Gastrocnemius medialis (tissue), 4 donors: ENCODE results near the gene TLCD2. TPM values are rescaled to one million over a fixed set of nuclear protein-coding genes. Genes with fewer than 3 reads are reported as not detected.
"Not testable (repeated sequence)": the region's sequence is repeated elsewhere in the genome, so short reads cannot be mapped to it uniquely, and the experiment has no call there.

ENCODE experiments used
- ATAC-seq, 2 donors: fragments of 150-250 bp; one replicate each; pipeline ENCODE4 v1.9.1; 2016
- DNase-seq, 2 donors: peaks; one replicate each; pipeline ENCODE4 v3.0.0-alpha.2; 2019
- H3K27ac ChIP-seq, 4 donors: fragments of 200-600 bp; sonication (generic); 1 replicate in 1 of 4; 2 replicates in 3 of 4; pipeline ENCODE4 v1.5.1; 2016 to 2018; ENCODE audit warnings: mild to moderate bottlenecking in 2 of 4, moderate library complexity in 1 of 4
- H3K27me3 ChIP-seq, 3 donors: fragments of 200-600 bp; sonication (generic) in 2 of 3; 1 replicate in 1 of 3; 2 replicates in 2 of 3; pipeline versions ENCODE4 v1.5.1 to v1.6.0; 2016 to 2019; ENCODE audit warnings: mild to moderate bottlenecking in 1 of 3, moderate library complexity in 1 of 3
- H3K36me3 ChIP-seq, 2 donors: fragments of 200-600 bp; sonication (generic) in 1 of 2; one replicate each; pipeline ENCODE4 v1.5.1; 2017 to 2018
- H3K4me1 ChIP-seq, 2 donors: fragments of 200-600 bp; sonication (generic) in 1 of 2; one replicate each; pipeline ENCODE4 v1.5.1; 2016 to 2017; ENCODE audit warnings: mild to moderate bottlenecking in 2 of 2
- H3K4me3 ChIP-seq, 4 donors: fragments of 200-600 bp; sonication (generic) in 3 of 4; 1 replicate in 1 of 4; 2 replicates in 3 of 4; pipeline ENCODE4 v1.5.1; 2016 to 2019; ENCODE audit warnings: mild to moderate bottlenecking in 2 of 4
- H3K9me3 ChIP-seq, 3 donors: fragments of 200-600 bp; sonication (generic) in 2 of 3; 1 replicate in 1 of 3; 2 replicates in 2 of 3; pipeline ENCODE4 v1.5.1; 2016 to 2019
- POLR2A ChIP-seq, 2 donors: fragments of 450-650 bp; IDR thresholded peaks; one replicate each; pipeline ENCODE4 v1.6.1; 2017; ENCODE audit warnings: antibody characterized with exemption in 2 of 2, mild to moderate bottlenecking in 2 of 2, moderate library complexity in 2 of 2
- in situ Hi-C, 4 donors: fragments of 200-750 bp; cut with MboI; loops; one replicate each; pipeline versions ENCODE4 v1.15.0 to v1.8.0; 2017; ENCODE audit warnings: low sequenced_read_pairs in 4 of 4
- intact Hi-C: fragments of 100-400 bp; cut with DNase I; formaldehyde crosslinking; loops from one replicate; pipeline ENCODE4 v1.15.1; 2023; ENCODE audit warnings: low total_unique reads
- total RNA-seq, 4 donors: library from RNA; depleted of rRNA; stranded (reverse); fragments of >200 nt; gene quantifications; one replicate each; pipeline versions ENCODE4 v1.1.0 to v1.2.3, GENCODE V29; 2016
- TF ChIP-seq, protein P1 (sequence below), 5 experiments: fragments of 450-650 bp in 3 of 5; fragments of 200-600 bp in 2 of 5; sonication (generic) in 2 of 5; IDR thresholded peaks in 4 of 5; conservative IDR thresholded peaks in 1 of 5; 1 replicate in 4 of 5; 2 replicates in 1 of 5; pipeline ENCODE4 v1.5.1; 2016 to 2019; ENCODE audit warnings: antibody characterized with exemption in 5 of 5, mild to moderate bottlenecking in 3 of 5, moderate library complexity in 3 of 5

TLCD2 gene
- total RNA-seq, 4 donors from 2014 or later = 0.66 to 0.95 (median 0.85) TPM

DNA sequence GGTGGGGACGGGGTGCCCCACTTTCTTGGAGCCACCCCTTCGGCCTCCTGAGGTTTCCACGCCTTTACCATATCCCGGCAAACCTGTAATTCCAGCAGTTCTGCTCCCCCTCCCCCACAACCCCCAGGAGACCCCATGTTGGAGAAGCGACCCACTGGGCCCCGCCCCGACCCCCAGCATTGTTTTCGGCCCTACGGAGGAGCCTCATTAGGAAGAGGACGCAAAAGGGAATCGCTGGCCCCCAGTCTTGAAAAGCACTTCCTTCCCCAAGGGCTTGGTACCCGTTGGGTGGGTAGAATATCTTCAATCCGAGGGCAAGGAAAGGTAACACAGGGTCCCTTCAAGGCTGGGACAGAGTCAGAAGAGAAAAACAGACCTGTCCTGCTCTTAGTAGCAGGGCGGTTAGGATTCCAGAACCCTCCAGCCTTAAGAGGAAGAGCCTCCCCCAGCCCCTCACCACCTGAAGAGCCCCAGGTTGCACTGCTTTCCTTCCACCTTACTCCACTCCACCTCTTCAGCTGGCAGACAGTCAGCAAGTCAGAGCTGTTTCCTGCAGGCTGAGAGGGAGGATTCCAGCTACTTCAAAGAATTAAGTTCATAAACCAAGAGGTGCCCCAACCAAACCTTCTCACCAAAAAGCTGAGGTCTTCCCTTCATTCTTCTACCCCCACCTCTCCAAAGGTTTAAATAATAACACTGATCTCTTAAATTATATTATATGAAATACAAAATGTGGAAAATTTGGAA, 803 bp upstream of the TLCD2 start:
- Histone ChIP-seq H3K27me3 (no peaks in the 10 kb centered on the region), H3K9me3 (no peaks in the 10 kb centered on the region), H3K27ac (peak overlapping the region; percentile 85 to 100 (median 100)), H3K4me1 (peaks cover 27 to 47% of the 10 kb centered on the region in 2 donors), H3K36me3 (peaks cover 0 to 29% of the 10 kb centered on the region in 2 donors), H3K4me3 (peak overlapping the region; percentile 57 to 94 (median 64))
- ATAC-seq = no peak
- TF ChIP-seq POLR2A (IDR thresholded peaks at IDR 0.05) = no peak
- TF ChIP-seq, protein P1, sequence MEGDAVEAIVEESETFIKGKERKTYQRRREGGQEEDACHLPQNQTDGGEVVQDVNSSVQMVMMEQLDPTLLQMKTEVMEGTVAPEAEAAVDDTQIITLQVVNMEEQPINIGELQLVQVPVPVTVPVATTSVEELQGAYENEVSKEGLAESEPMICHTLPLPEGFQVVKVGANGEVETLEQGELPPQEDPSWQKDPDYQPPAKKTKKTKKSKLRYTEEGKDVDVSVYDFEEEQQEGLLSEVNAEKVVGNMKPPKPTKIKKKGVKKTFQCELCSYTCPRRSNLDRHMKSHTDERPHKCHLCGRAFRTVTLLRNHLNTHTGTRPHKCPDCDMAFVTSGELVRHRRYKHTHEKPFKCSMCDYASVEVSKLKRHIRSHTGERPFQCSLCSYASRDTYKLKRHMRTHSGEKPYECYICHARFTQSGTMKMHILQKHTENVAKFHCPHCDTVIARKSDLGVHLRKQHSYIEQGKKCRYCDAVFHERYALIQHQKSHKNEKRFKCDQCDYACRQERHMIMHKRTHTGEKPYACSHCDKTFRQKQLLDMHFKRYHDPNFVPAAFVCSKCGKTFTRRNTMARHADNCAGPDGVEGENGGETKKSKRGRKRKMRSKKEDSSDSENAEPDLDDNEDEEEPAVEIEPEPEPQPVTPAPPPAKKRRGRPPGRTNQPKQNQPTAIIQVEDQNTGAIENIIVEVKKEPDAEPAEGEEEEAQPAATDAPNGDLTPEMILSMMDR (IDR thresholded peaks at IDR 0.05 in 4 of 5, conservative IDR thresholded peaks at IDR 0.05 in 1 of 5) = no peak
- in situ Hi-C loops = no loop called here
- no peak for DNase-seq
- intact Hi-C loops = loop anchor here (1.0 kb wide), 1 partner anchor 27 kb away; the partner anchor contains the start of gene PRPF8

DNA sequence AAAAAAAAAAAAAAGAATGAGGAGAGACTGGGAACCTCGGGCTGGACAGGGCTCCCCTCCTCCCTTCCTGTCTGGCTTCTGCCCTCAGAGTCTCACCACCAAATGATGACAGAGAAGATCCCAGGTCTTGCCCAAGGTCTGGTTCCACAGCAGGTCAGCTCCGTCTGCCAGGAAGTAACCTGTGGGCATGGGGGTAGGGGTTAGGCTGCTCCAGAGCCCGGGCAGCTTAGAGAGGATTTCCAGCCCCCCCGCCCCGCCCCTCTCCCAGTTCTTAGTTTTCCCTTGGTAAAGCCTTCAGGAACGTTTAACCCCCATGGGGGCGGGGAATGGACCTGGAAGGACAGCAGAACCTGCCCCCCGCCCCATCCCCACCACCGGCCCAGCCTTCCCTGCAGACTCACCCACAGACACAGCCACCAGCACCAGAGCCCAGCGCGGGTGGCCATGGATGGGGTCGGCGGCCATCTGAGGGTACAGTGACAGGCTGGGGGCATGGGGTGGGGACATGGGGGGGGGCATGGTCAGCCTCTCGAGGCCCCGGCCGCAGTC, 700 bp downstream of the TLCD2 start:
- no peaks in the 10 kb centered on the region for H3K9me3 ChIP-seq
- in situ Hi-C loops (no loop called here), intact Hi-C loops (no loop called here)
- no peaks in the 10 kb centered on the region for H3K27me3 ChIP-seq
- peak overlapping the region; percentile 85 to 100 (median 100) for H3K27ac ChIP-seq
- DNase-seq (peak in 1 of 2 donors; percentile 60), ATAC-seq (peak in 1 of 2 donors; percentile 48)
- H3K4me3 ChIP-seq = peak overlapping the region; percentile 57 to 86 (median 64)
- peaks cover 27 to 47% of the 10 kb centered on the region in 2 donors for H3K4me1 ChIP-seq
- TF ChIP-seq POLR2A (IDR thresholded peaks at IDR 0.05) = no peak
- TF ChIP-seq, protein P1 (IDR thresholded peaks at IDR 0.05 in 4 of 5, conservative IDR thresholded peaks at IDR 0.05 in 1 of 5) = no peak
- H3K36me3 ChIP-seq = peaks cover 0 to 29% of the 10 kb centered on the region in 2 donors

DNA sequence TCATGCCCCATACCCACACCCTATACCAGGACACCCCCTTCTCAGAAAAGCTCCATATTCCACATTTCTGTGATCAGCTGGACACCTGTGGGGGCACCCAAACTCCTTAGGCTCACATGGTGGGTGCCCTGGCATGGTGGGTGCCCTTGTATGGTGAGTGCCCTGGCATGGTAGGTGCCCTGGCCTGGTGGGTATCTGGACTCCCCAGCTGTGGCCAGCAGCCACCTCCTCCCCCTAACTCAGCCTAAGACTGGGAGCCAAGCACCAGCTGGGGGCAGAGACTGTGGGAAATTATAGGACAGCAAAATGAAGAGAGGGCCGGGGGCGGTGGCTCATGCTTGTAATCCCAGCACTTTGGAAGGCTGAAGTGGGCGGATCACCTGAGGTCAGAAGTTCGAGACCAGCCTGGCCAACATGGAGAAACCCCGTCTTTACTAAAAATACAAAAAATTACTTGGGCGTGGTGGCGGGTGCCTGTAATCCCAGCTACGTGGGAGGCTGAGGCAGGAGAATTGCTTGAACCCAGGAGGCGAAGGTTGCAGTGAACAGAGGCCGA, 1.3 kb downstream of the TLCD2 start:
- ATAC-seq, intact Hi-C loops, H3K27me3 ChIP-seq, H3K4me3 ChIP-seq, H3K9me3 ChIP-seq, DNase-seq, in situ Hi-C loops: not testable (repeated sequence)
- H3K36me3 ChIP-seq = peaks cover 0 to 25% of the 10 kb centered on the region in 2 donors
- H3K27ac ChIP-seq = peak overlapping the region in 1 of 4 donors; percentile 99
- H3K4me1 ChIP-seq = peaks cover 23 to 43% of the 10 kb centered on the region in 2 donors

DNA sequence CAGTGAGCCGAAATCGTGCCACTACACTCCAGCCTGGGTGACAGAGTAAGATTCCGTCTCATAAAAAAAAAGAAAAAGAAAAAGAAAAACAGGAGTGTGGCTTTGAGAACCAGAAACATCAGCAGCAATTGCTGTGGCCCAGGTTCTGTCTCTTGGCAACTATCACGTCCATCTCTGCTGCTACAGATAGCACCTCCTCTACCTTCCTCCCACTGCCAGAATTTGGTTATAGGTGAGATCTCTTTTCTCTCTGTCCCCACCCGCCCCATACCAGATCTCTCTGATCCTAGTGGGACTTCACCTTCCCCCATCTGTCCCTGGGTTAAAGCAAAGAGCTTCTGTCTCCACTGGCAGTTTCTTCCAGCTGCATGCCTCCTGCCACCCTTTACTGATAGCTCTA, 3.1 kb downstream of the TLCD2 start:
- H3K9me3 ChIP-seq = no peaks in the 10 kb centered on the region

More for the DNA sequence above, 3.1 kb downstream of the TLCD2 start:
- peaks cover 7 to 25% of the 10 kb centered on the region in 2 donors for H3K4me1 ChIP-seq
- no peak for DNase-seq
- in situ Hi-C loops (no loop called here), intact Hi-C loops (no loop called here)
- no peak overlapping the region for H3K27ac ChIP-seq
- peaks cover 0 to 7% of the 10 kb centered on the region in 2 donors for H3K36me3 ChIP-seq
- no peak for ATAC-seq
- TF ChIP-seq POLR2A (IDR thresholded peaks at IDR 0.05) = no peak
- TF ChIP-seq, protein P1 (IDR thresholded peaks at IDR 0.05 in 4 of 5, conservative IDR thresholded peaks at IDR 0.05 in 1 of 5) = no peak
- H3K27me3 ChIP-seq = no peaks in the 10 kb centered on the region
- no peak overlapping the region for H3K4me3 ChIP-seq
